H7 (cell line): Measurements from ENCODE around the gene CARS2. TPM values are rescaled to one million over a fixed set of nuclear protein-coding genes. Genes with fewer than 3 reads are reported as not detected.

Experiments
- DNase-seq: peaks from one replicate; pipeline ENCODE4 v3.0.0; 2012
- H3K27me3 ChIP-seq: 2 replicates; pipeline ENCODE4 v1.6.0; 2011; ENCODE audit warnings: mild to moderate bottlenecking, low read length; ENCODE audit not compliant: control insufficient read depth, insufficient read depth
- H3K36me3 ChIP-seq: replicated peaks from 2 replicates; pipeline ENCODE4 v1.5.1; 2011; ENCODE audit warnings: low read length; ENCODE audit not compliant: control insufficient read depth, insufficient read depth
- H3K4me3 ChIP-seq: 2 replicates; pipeline ENCODE4 v1.5.1; 2011; ENCODE audit warnings: low read depth, mild to moderate bottlenecking, control low read depth, low read length, moderate library complexity; ENCODE audit not compliant: insufficient read depth
- total RNA-seq: library from RNA; depleted of rRNA; stranded (reverse); fragments of >200 nt; shearing (Covaris generic); gene quantifications from 2 replicates; pipeline ENCODE4 v1.2.3, GENCODE V29; 2014; rRNA removed

Gene CARS2
- total RNA-seq, 1 experiment from 2014 or later = 44.3 TPM

GRCh38 chr13:110605132-110605531 lies 100.8 kb downstream of the CARS2 start:
- Histone ChIP-seq H3K27me3 (no peaks in the 10 kb centered on the region), H3K4me3 (no peak overlapping the region), H3K36me3 (no peaks in the 10 kb centered on the region)
- DNase-seq = no peak

GRCh38 chr13:110600980-110601379 lies 104.9 kb downstream of the CARS2 start:
- no peaks in the 10 kb centered on the region for H3K27me3 ChIP-seq
- no peaks in the 10 kb centered on the region for H3K36me3 ChIP-seq
- no peak overlapping the region for H3K4me3 ChIP-seq
- no peak for DNase-seq

GRCh38 chr13:110600261-110600819 lies 105.6 kb downstream of the CARS2 start:
- no peak overlapping the region for H3K4me3 ChIP-seq
- no peaks in the 10 kb centered on the region for H3K36me3 ChIP-seq
- DNase-seq = no peak
- H3K27me3 ChIP-seq = no peaks in the 10 kb centered on the region

- Histone ChIP-seq H3K4me3 (no peak overlapping the region), H3K36me3 (no peaks in the 10 kb centered on the region), H3K27me3 (no peaks in the 10 kb centered on the region)
- DNase-seq = peak; percentile 57
These were observed 108.8 kb downstream of the CARS2 start for GRCh38 chr13:110597041-110597689.

GRCh38 chr13:110593430-110594130 lies 112.3 kb downstream of the CARS2 start:
- H3K4me3 ChIP-seq = no peak overlapping the region
- no peaks in the 10 kb centered on the region for H3K27me3 ChIP-seq
- no peaks in the 10 kb centered on the region for H3K36me3 ChIP-seq
- DNase-seq = peak; percentile 78

GRCh38 chr13:110592665-110593064 lies 113.3 kb downstream of the CARS2 start:
- DNase-seq = no peak
- H3K36me3 ChIP-seq = no peaks in the 10 kb centered on the region
- H3K4me3 ChIP-seq = no peak overlapping the region
- no peaks in the 10 kb centered on the region for H3K27me3 ChIP-seq

Other genes with a start within 250 kb of the CARS2 start
- 12.1 and 20.8 TPM in 2 replicates for gene RAB20, start 144.4 kb downstream of the CARS2 start, total RNA-seq
- 21.0 and 22.8 TPM in 2 replicates for gene NAXD, start 90.6 kb downstream of the CARS2 start, total RNA-seq
- 21.7 and 23.1 TPM in 2 replicates for gene ING1, start 7.6 kb upstream of the CARS2 start, total RNA-seq
- gene ANKRD10, start 209.0 kb upstream of the CARS2 start, total RNA-seq = 108 and 150 TPM in 2 replicates